ENCODE data around the gene SLC45A1. TPM values are rescaled to one million over a fixed set of nuclear protein-coding genes. Genes with fewer than 3 reads are reported as not detected.
A peak's percentile ranks its signal among the peaks of the same experiment; 100 is the strongest.

The SLC45A1 gene
- polyA plus RNA-seq, 3 donors, result 0.21 TPM; not detected in 2

DNA sequence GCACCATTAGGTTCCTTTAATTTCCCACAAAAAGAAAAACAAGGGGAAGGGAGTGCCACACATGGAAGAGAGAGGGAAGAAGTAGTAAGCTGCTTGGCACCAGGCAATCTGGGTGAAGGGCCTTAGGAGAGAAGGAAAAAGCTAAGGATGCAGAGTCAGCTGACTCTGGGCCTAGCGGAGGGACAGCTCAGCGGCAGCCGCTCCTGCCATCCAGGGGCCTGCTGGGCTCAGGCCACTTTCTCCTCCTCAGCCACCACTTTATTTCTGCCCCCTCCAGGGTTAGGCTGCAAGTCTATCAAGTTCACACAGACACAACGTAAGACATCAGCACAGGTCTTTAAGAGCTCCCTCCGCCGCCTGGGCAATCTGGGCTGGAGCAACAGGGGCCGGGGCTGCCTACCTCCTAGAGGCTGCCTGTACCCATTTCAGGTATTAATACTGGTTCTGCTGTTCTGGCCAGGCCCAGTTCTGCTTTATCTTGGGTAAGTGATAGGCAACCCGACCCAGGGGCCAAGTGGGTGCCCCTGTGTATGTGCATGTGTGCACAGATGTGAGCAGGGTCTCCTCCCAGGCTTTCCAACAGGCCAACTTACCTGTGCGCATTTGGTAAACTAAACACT is 53.6 kb downstream of the SLC45A1 start:
- peaks cover 16% of the 10 kb centered on the region for H3K4me1 Mint-ChIP-seq

DNA sequence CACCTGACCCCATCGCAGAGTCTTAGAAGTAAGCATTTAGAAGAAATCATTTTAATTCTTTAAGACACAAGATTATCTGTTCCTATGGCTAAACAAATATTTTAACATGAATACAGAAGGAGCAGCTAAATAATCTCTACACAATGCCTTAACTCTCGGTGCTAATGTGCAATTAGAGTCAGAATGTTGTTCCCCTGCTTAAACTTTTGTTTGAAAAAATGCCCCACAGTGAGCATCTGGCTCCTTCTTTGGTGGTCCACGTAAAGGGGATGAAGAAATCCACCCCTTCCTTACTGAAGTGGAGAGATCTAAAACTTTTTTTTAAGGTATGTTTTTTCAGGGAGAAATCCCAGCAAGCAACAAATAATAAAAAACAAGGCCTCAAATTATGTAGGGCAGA is 55.2 kb downstream of the SLC45A1 start:
- no peak overlapping the region for H3K4me3 Mint-ChIP-seq
- DNase-seq, result no peak
- H3K9me3 ChIP-seq (replicated peaks in 1 of 2; ENCODE audit: control insufficient read depth in 1 of 2, insufficient read depth in 1 of 2, low read length in 2 of 2), result peaks cover 0 to 5% of the 10 kb centered on the region in 2 donors
- peaks cover 43 to 77% of the 10 kb centered on the region in 2 donors for H3K36me3 ChIP-seq (replicated peaks in 1 of 2; ENCODE audit: control insufficient read depth in 1 of 2, insufficient read depth in 2 of 2, low read length in 2 of 2)
- TF ChIP-seq, protein P1, sequence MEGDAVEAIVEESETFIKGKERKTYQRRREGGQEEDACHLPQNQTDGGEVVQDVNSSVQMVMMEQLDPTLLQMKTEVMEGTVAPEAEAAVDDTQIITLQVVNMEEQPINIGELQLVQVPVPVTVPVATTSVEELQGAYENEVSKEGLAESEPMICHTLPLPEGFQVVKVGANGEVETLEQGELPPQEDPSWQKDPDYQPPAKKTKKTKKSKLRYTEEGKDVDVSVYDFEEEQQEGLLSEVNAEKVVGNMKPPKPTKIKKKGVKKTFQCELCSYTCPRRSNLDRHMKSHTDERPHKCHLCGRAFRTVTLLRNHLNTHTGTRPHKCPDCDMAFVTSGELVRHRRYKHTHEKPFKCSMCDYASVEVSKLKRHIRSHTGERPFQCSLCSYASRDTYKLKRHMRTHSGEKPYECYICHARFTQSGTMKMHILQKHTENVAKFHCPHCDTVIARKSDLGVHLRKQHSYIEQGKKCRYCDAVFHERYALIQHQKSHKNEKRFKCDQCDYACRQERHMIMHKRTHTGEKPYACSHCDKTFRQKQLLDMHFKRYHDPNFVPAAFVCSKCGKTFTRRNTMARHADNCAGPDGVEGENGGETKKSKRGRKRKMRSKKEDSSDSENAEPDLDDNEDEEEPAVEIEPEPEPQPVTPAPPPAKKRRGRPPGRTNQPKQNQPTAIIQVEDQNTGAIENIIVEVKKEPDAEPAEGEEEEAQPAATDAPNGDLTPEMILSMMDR (IDR thresholded peaks at IDR 0.05), result no peak
- no peak overlapping the region for H3K27ac Mint-ChIP-seq
- H3K27me3 ChIP-seq (ENCODE audit: control insufficient read depth in 2 of 2, insufficient read depth in 2 of 2, low read length in 2 of 2), result no peaks in the 10 kb centered on the region
- peaks cover 100% of the 10 kb centered on the region for H4K20me1 ChIP-seq (ENCODE audit: insufficient read depth, low read length)
- intact Hi-C loops (cut with micrococcal nuclease), result no loop called here
- H2AFZ ChIP-seq (ENCODE audit: insufficient read depth, low read depth, low read length, poor library complexity, severe bottlenecking), result no peak overlapping the region
- peaks cover 16% of the 10 kb centered on the region for H3K4me1 Mint-ChIP-seq
- no peaks in the 10 kb centered on the region for H3K27me3 Mint-ChIP-seq (ENCODE audit: low read depth in 3 of 3)
- H3K4me1 ChIP-seq (ENCODE audit: control insufficient read depth in 1 of 2, insufficient read depth in 2 of 2, low read length in 2 of 2), result no peaks in the 10 kb centered on the region
- no peak overlapping the region for H3K4me3 ChIP-seq (replicated peaks in 1 of 3; ENCODE audit: low read depth in 2 of 3, low read length in 3 of 3)
- WGBS (ENCODE audit: insufficient coverage), result 100% methylated on average over 1 of the region's 3 CpGs
- peaks cover 68 to 72% of the 10 kb centered on the region in 2 donors for H3K36me3 Mint-ChIP-seq
- H3K79me2 ChIP-seq (ENCODE audit: insufficient read depth, low read length), result peaks cover 84% of the 10 kb centered on the region
- H3K27ac ChIP-seq (ENCODE audit: low read depth in 1 of 2, low read length in 2 of 2), result peak overlapping the region in 1 of 2 donors; percentile 32
- H3K9me3 Mint-ChIP-seq, result peaks cover 0 to 3% (median 2%) of the 10 kb centered on the region in 7 donors
- no peak overlapping the region for H3K4me2 ChIP-seq (replicated peaks; ENCODE audit: extremely low read depth, low read length, poor library complexity, severe bottlenecking)
- no peak overlapping the region for H3K9ac ChIP-seq (ENCODE audit: insufficient read depth, low read length, poor library complexity, severe bottlenecking)

More for the DNA sequence above, 53.6 kb downstream of the SLC45A1 start:
- Histone ChIP-seq H3K9ac (ENCODE audit: insufficient read depth, low read length, poor library complexity, severe bottlenecking) (no peak overlapping the region), H3K4me2 (replicated peaks; ENCODE audit: extremely low read depth, low read length, poor library complexity, severe bottlenecking) (no peak overlapping the region), H3K9me3 (replicated peaks in 1 of 2; ENCODE audit: control insufficient read depth in 1 of 2, insufficient read depth in 1 of 2, low read length in 2 of 2) (peaks cover 0 to 5% of the 10 kb centered on the region in 2 donors), H2AFZ (ENCODE audit: insufficient read depth, low read depth, low read length, poor library complexity, severe bottlenecking) (no peak overlapping the region), H3K79me2 (ENCODE audit: insufficient read depth, low read length) (peaks cover 87% of the 10 kb centered on the region), H3K4me1 (ENCODE audit: control insufficient read depth in 1 of 2, insufficient read depth in 2 of 2, low read length in 2 of 2) (no peaks in the 10 kb centered on the region), H3K4me3 (replicated peaks in 1 of 3; ENCODE audit: low read depth in 2 of 3, low read length in 3 of 3) (no peak overlapping the region), H4K20me1 (ENCODE audit: insufficient read depth, low read length) (peaks cover 100% of the 10 kb centered on the region), H3K36me3 (replicated peaks in 1 of 2; ENCODE audit: control insufficient read depth in 1 of 2, insufficient read depth in 2 of 2, low read length in 2 of 2) (peaks cover 46 to 81% of the 10 kb centered on the region in 2 donors), H3K27me3 (ENCODE audit: control insufficient read depth in 2 of 2, insufficient read depth in 2 of 2, low read length in 2 of 2) (no peaks in the 10 kb centered on the region), H3K27ac (ENCODE audit: low read depth in 1 of 2, low read length in 2 of 2) (no peak overlapping the region)
- intact Hi-C loops (cut with micrococcal nuclease), result no loop called here
- 100% methylated on average over 6 of the region's 9 CpGs for WGBS (ENCODE audit: insufficient coverage)
- Mint-ChIP-seq H3K27me3 (ENCODE audit: low read depth in 3 of 3) (no peaks in the 10 kb centered on the region), H3K36me3 (peaks cover 75 to 80% of the 10 kb centered on the region in 2 donors), H3K4me3 (no peak overlapping the region), H3K27ac (peak overlapping the region in 2 of 7 donors; percentile 54 to 66), H3K9me3 (peaks cover 0 to 3% (median 2%) of the 10 kb centered on the region in 7 donors)
- TF ChIP-seq, protein P1 (IDR thresholded peaks at IDR 0.05), result no peak
- no peak for DNase-seq
